Activated naive CD8-positive, alpha-beta T cell treated with anti-CD3 and anti-CD28 coated beads, Interleukin-2, amount 50 U/mL, for 16 hours (primary cell): Measurements from ENCODE around the gene PTPRD.
"Not testable (repeated sequence)": the region's sequence is repeated elsewhere in the genome, so short reads cannot be mapped to it uniquely, and the experiment has no call there.

Experiments used
- DNase-seq: peaks from one replicate; pipeline ENCODE4 v3.0.0-alpha.2; 2020; ENCODE audit warnings: low read depth, low spot score

PTPRD gene

DNA sequence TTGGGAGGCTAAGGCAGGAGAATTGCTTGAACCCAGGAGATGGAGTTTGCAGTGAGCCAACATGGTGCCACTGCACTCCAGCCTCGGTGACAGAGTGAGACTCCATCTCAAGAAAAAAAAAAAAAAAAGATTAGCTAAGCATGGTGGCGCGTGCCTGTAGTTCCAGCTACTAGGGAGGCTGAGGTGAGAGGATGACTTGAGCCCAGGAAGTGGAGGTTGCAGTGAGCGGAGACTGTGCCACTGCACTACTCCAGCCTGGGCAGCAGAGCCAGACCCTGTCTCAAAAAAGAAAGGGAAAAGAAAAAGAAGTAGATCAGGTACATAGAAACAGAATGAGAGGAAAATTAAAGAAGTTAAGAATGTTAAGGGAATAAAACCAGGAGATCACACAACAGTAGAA is 1886.1 kb downstream of the PTPRD start:
- DNase-seq: no peak

DNA sequence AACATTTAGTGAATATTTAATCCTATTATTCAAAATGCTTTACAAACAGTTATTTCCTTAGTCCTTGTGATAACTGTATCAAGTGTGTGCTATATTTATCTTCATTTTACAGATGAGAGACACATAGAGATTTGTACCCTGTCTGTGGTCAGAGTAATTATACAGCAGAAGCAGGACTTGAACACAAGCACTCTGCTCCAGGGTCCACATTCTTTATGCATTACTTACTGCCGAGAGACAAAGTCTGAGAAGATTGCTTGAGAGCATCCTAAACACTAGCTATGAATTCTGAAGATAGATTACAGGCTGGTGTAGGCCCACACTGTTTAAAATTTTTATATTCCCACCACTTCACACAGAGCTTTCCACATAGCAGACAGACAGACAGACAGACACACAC is 1887.2 kb downstream of the PTPRD start:
- no peak for DNase-seq

DNA sequence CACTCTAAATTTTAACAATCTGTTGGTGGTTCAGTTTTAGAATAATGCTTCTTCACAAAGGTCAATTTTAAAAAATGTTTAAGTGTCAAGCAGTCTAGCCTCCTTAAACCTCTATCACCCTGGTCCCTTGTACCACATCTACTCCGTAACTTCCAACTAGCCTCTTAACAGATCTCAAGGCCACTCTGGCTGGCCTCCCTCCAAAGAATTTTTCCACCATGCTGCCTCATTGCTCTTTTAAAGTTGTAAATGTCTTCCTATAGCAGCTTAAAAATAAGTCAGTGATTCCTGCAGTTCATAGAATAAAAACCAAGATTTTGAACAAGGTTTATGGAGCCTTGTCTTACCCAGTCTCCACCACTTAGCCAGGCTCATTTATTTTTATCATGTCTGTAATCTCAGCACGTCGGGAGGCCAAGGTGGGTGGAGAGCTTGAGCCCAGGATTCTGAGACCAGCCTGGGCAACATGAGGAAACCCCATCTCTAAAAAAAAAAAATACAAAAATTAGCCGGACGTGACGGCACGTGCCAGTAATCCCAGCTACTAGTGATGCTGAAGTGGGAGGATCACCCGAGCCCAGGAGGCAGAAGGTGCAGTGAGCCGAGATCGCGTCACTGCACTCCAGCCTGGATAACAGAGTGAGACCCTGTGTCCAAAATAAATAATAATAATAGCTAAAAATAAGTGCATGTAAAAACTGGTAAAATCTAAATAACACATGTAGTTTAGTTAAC is 1888.4 kb downstream of the PTPRD start:
- DNase-seq: no peak

DNA sequence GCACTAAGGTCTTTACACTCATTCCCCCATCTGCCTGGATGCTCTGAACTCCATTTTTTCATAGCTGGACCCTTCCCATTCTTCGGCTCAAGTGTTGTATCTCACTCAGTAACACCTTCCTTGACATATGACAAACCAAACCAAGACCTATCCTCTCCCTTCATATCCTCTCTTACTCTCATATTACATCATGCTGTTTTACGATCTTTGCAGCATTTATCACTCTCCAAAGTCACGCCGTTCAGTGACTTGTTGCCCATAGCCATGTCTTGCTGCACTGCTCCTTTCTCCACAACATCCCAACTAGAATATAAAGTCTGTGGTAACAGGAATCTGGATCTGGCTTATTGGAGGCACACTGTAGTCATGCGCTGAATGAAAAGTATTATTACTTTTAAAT is 1889.6 kb downstream of the PTPRD start:
- DNase-seq: no peak

DNA sequence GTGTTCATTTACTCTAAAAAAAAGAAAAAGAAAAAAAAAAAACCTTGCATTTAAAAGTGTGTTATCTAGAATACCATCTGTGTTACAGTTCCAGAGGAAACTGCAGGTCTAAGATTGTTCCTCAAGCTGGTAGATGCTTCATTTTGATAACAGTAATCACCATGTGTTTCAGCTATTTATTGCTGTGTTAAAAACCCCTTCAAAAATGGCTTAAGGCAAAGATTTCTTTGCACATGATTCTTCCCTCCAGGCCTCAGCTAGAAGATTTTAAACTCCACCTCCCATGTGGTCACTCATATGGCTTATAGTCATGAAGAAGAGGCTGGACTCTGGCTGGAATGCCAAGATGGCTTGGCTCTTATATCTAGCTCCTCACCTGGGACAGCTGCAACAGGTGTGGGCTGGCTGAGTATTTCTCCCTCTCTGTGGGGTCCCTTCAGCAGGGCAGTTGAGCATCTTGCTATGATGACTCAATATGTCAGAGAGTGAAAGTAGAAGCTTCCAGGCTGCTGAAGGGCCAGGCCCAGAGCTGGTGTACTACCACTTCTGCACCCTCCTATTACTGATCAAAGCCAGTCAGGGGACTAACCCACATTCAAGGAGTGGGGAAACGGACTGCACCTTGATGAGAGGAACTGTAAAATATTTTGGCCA is 1892.8 kb downstream of the PTPRD start:
- DNase-seq: no peak

DNA sequence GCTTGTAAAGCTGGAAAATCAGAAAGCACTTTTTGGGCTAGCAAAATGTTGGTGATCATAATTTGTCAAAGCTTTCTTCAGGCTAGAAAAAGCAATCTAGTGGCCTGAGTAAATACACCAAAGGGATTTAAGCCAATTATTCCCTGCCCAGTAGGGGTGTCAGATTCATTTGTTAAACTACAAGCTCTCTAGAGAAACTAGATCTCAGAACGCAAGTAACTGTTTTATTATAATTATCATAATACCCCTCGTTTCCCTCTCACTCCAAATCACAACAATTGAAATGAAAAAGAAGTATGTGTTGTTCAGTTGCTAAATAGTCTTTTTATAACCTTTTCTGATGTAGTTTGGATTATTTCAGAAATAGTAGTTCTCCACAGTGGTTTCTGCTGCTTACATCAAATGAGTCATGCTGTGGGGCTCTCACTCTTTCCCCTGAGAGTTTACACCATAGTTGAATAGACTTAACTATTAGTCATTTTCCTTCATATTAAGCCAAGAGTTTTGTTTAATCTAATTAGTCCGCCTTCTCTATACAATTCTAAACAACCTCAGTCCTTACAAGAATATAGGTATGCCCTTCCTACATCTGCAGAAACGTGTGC is 1894.6 kb downstream of the PTPRD start:
- no peak for DNase-seq

DNA sequence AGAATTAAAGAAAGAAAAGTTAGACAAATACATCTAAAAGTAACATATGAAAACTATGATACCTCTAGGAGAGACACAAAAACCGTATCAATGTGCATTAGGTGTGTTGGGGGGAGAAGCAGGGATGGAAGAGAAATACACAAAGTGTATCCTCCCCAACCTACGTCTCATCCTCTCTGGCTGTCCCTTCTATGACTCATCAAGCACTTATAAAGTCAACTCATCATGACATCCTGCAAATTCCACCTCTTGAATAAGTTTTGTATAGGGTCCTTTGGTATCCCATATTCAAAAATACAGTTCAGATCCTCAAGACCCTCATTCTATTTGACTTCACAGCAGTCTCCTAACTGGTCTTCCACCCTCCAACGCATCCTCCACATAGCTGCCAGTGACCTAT is 1895.7 kb downstream of the PTPRD start:
- DNase-seq: no peak

DNA sequence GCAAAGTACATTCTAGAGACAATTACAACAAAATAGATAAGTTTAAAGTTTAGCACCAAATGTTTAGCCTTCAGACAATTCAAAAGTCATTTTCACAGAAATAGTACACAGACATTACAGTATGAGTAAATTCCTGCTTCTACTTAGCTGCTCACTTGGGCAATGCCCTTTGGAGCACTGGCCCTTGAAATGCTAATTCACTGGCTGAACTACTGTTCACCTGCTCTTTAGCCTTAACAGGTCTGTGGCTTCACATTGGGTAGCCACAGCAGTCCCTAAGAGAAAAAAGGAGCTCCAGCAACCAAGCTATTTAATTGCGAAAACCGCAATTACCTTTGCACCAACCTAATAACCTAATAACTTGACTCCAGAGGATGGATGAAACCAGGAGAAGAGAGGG is 1897.0 kb downstream of the PTPRD start:
- no peak for DNase-seq

DNA sequence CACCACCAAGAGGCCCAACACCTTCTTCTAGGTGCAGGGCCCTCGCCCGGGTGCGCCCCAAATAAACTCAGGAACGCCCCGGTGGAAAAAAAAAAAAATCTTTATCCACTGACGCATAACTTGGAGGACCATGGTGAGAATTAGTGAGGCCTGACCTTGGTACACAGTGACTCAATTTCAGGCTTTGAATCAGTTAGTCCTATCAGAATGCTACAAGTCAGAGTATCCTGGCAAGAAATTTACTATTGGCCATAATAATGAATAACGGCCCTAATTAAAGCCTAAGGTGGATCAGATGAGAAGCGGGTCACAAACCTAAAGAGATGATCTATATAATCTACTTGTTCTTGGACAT is 1899.0 kb downstream of the PTPRD start:
- DNase-seq: no peak

DNA sequence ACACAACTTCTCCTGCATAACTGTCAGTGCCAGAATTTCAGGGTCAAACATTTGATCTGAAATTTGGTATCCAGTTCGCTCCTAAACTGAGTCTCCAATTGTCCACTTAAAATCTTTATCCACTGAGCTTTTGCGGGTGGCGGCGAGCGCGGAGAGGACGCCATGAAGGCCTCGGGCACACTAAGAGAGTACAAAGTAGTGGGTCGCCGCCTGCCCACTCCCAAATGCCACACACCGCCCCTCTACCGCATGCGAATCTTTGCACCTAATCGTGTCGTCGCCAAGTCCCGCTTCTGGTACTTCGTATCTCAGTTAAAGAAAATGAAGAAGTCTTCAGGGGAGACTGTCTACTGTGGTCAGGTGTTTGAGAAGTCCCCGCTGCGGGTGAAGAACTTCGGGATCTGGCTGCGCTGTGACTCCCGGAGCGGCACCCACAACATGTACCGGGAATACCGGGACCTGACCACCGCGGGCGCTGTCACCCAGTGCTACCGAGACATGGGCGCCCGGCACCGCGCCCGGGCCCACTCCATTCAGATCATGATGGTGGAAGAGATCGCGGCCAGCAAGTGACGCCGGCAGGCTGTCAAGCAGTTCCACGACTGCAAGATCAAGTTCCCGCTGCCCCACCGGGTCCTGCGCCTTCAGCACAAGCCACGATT is 1899.5 kb downstream of the PTPRD start:
- no peak for DNase-seq

DNA sequence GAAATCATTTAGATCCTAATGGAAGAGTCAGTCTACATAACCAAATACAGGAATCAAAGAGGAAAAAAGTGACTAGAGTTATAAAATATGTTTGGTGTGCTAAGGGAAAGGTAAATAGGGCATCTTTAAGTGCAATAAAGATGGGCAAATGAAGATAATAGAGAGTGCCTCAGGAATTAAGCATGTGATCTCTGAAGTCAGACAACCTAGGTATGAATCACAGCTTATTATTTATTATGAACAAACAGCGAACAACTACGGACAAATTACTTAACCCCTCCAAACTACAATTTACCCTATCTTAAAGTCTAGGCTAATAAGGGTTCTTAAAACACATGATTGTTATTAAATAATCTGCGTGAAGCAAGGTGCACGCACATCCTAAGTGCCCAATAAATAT is 1903.1 kb downstream of the PTPRD start:
- no peak for DNase-seq

DNA sequence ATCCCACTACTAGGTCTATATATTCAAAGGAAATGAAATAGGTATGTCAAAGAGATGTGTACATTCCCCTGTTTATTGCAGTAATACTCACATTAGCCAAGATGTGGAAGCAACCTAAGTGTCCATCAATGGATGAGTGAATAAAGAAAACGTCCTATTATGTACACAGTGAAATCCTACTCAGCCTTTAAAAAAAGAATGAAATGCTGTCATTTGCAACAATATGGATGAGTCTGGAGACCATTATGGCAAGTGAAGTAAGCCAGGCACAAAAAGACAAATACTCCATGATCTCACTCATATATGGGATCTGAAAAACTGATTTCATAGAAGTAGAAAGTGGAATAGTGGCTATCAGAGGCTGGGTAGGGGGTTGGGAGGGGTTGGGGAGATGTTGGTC is 1904.1 kb downstream of the PTPRD start:
- DNase-seq: no peak

DNA sequence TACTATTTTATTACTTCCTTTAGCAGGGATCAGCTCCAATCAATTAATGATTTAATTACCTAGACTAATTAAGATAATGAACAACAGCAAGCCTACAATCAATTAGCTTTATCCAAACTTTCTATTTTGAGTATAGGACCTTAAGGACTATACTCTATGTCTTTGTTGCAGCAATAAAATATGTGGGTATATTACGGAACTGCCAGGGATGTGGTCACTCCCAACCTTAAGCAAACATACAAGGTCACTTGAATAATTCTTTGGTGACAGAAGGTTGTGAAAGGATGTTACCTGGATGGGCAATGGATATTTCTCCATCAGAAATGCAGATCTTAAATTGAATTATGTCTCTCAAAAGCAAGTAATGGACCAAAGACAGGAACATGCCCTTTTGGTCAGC is 1905.8 kb downstream of the PTPRD start:
- no peak for DNase-seq

DNA sequence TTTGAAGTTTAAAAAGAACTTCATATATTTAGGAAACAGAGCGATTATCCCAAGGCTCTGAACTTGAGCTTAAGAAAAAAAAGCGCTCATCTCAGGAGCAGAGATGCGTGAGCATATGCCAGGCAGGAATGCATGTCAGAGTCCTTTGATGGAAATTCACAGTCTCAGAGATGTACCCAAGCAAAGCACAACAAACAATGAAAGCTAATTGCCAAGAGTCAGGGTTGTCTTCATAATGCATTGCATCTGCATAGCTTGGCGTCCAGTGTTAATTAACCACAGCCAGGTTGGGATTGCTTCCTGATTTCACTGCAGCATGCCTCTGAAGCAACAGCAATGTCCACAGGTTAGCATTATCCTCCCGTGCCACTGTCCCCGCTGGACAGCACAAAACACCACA is 1906.3 kb downstream of the PTPRD start:
- DNase-seq: no peak

DNA sequence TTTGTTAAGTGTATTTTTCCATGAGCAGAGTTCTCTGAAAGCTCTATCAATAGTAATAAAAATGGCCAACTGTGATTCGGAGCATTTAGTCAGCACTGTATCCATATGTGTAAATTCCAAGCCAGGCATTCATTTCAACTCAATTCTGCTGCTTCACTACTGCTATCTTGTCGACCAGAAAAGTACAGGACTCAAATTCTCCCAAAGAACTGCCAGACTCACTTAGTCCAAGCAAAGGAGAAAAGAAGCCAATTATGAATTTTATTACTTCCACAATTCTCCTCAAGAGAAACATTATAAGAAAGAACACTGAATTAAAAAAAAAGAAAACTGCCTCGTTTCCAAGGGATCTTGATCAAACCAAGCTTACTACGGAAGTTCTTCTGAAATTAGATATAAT is 1906.9 kb downstream of the PTPRD start:
- no peak for DNase-seq

DNA sequence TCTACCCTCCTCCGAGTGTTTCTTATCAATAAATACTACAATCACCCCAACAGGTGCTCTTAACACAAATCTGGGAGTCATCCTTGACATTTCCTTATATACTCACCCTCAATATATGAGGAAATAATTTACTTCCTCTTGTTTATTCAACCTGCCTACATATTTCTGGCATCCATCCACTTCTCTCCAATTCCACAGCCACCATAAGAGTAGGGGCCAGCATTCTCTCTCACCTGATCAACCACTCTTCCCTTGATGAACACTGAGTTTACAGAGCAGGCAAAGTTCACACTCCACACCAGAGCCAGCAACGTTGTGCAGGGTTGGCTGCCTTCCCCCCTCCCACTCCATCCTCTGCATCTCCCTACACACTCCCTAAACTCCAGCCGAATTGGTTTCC is 1908.9 kb downstream of the PTPRD start:
- no peak for DNase-seq

DNA sequence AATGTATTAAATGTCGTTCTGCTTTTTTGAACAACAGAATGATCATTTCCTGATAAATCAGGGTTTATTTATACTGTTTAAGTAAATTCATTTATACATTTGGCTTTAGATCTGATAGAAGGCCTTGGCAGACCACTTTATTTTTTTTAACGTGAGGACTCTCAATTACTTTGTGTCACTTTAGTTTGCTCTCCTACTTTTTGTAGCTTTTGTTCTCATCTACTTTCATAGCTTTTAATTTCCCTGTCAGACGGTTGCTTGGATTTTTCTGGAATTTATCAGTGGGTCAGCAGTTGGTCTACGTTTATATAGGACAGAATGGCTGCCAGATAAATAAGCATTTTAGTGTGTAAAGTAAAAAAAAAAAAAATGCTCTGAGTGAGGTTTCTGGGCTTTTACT is 1910.9 kb downstream of the PTPRD start:
- DNase-seq: no peak

DNA sequence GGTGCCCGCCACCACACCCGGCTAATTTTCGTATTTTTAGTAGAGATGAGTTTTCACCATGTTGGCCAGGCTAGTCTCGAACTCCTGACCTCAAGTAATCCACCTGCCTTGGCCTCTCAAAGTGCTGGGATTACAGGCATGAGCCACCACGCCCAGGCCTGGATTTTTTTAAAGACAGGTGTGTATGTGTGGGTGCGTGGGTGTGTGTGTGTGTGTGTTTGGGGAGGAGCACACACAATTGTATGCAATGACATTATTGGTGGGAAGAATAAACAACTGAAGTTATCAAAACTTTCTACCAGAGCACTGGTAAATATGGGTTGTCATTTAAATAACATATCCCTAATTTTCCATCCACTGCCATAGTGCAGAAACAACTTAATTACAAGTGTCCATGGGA is 1915.2 kb downstream of the PTPRD start:
- not testable (repeated sequence) for DNase-seq

DNA sequence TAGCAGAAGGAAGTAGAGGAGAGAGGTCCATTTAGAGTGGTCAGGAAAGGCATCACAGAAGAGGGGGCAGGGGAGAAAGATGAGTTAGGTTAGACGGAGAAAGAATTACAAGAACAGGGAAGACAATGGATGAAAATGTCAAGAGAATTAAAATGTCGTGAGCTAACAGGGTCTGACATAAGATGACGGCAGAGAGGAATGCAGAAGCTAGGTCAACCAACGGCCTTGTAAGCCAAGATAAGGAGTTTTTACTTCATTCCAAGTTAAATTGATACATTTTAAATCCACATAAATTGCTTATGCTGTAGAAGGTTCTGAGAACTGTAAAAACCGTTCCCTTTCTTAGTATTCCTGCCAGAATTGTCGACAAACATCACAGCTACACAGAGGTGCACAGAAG is 1916.3 kb downstream of the PTPRD start:
- no peak for DNase-seq

DNA sequence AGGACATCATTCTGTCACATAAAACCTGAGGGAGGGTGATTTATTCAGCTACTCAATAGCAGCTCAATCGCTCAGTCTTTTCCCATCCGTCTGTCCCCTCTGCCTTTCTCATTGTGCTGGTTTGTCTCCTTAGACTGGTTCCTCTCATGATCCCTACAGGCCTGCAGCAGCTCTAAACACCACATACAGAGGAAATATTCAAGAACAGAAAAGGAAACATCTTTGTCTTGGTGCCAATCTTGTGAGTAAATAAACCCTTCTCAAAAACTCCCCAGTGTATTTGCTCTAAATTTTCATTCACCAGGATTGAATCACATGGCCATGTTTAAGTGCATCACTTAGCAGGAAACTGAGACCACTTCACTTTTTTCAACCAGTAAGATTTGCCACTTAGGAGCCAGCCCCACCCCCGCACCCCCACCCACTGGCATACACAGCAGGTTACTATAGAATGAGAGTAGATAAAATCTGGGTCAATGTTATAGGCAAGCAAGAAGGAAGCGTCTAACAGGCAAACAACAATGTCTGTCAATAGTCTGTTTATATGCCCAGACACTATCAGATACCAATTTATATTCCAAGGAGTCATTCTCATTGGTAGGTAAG is 1917.7 kb downstream of the PTPRD start:
- no peak for DNase-seq

DNA sequence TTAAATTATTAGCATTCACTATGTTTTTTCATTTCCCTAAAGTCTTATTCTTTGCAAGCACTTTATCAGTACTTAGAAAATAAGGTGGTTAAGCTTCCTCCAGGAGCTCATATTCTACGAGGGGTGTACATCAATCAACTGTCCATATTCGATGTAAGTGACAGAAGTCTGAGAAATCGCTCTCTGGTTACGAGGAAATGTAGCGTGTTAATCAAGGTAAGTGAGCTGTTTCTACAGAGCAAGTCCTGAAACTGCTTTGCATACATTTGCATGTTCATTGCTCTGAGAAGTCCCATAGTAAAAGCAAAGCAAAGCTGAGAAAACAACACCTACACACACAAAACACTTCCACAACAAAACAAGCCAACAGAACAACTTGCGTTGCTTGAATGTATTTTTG is 1919.3 kb downstream of the PTPRD start:
- no peak for DNase-seq

DNA sequence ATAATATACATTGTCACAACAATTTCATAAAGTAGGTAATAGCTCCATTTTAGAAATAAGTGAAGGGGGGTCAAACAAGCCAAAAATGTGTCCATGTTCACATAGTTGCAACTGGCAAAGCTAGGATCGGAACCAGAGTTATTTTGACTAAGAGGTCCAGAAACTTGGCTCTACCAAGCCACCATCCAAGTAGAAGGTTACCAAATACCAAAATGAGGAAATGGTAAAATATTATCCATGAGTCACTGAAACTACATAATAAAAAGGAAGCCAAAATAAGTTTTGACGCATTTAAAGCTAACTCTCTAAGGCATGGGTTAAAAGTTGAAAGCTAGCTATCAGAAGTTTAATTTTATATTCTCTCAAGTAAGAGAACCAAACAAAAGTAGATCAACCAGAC is 1926.3 kb downstream of the PTPRD start:
- DNase-seq: no peak
